ENCODE data around the gene PKHD1.

PKHD1 gene

GRCh38 chr6:52020945-52021570 lies 66.4 kb downstream of the PKHD1 start:
- H3K4me1 ChIP-seq (ENCODE audit: insufficient read depth, poor library complexity, severe bottlenecking), result no peaks in the 10 kb centered on the region
- no peaks in the 10 kb centered on the region for H3K36me3 ChIP-seq (ENCODE audit: low read depth)
- no peak overlapping the region for H3K4me3 ChIP-seq (ENCODE audit: severe bottlenecking)
- ATAC-seq (ENCODE audit: low read depth) (no peak), DNase-seq (ENCODE audit: low spot score) (no peak)
- H3K9me3 ChIP-seq (ENCODE audit: severe bottlenecking), result no peaks in the 10 kb centered on the region
- no peak overlapping the region for H3K27ac ChIP-seq (ENCODE audit: poor library complexity, severe bottlenecking)
- peak; percentile 85 for TF ChIP-seq CTCF (IDR thresholded peaks at IDR 0.05; ENCODE audit: poor library complexity, severe bottlenecking)
- H3K27me3 ChIP-seq (ENCODE audit: insufficient read depth, poor library complexity, severe bottlenecking), result peaks cover 4% of the 10 kb centered on the region

DNA sequence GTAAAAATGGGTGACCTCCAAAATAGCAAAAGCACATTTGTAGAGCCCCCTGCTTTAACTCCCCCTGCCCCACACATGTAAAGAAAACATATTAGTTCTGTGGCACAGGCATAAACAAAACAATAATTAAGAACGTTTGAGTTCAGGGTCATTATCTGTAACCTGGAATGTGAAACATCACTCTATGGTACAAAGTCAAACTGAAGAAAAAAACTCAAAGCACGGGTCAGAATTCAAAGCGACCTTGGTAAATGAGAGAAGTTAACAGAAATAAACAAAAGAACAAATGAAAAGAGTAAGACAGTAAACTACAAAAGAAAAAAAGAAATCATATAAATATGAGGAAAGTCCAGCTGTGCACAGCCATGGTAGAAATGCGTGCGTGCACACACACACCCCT lies 67.5 kb downstream of the PKHD1 start:
- H3K36me3 ChIP-seq (ENCODE audit: low read depth), result no peaks in the 10 kb centered on the region
- DNase-seq (ENCODE audit: low spot score) (no peak), ATAC-seq (ENCODE audit: low read depth) (no peak)
- no peak overlapping the region for H3K4me3 ChIP-seq (ENCODE audit: severe bottlenecking)
- TF ChIP-seq CTCF (IDR thresholded peaks at IDR 0.05; ENCODE audit: poor library complexity, severe bottlenecking), result no peak
- H3K27me3 ChIP-seq (ENCODE audit: insufficient read depth, poor library complexity, severe bottlenecking), result peaks cover 4% of the 10 kb centered on the region
- no peaks in the 10 kb centered on the region for H3K4me1 ChIP-seq (ENCODE audit: insufficient read depth, poor library complexity, severe bottlenecking)
- no peaks in the 10 kb centered on the region for H3K9me3 ChIP-seq (ENCODE audit: severe bottlenecking)
- H3K27ac ChIP-seq (ENCODE audit: poor library complexity, severe bottlenecking), result no peak overlapping the region

GRCh38 chr6:52019092-52019491 lies 68.3 kb downstream of the PKHD1 start:
- TF ChIP-seq CTCF (IDR thresholded peaks at IDR 0.05; ENCODE audit: poor library complexity, severe bottlenecking), result no peak

GRCh38 chr6:52016915-52017748 lies 70.3 kb downstream of the PKHD1 start:
- no peak for TF ChIP-seq CTCF (IDR thresholded peaks at IDR 0.05; ENCODE audit: poor library complexity, severe bottlenecking)
- no peak overlapping the region for H3K27ac ChIP-seq (ENCODE audit: poor library complexity, severe bottlenecking)
- no peaks in the 10 kb centered on the region for H3K36me3 ChIP-seq (ENCODE audit: low read depth)
- H3K4me3 ChIP-seq (ENCODE audit: severe bottlenecking), result no peak overlapping the region
- no peak for ATAC-seq (ENCODE audit: low read depth)
- peaks cover 4% of the 10 kb centered on the region for H3K27me3 ChIP-seq (ENCODE audit: insufficient read depth, poor library complexity, severe bottlenecking)
- H3K9me3 ChIP-seq (ENCODE audit: severe bottlenecking), result no peaks in the 10 kb centered on the region
- no peak for DNase-seq (ENCODE audit: low spot score)
- H3K4me1 ChIP-seq (ENCODE audit: insufficient read depth, poor library complexity, severe bottlenecking), result no peaks in the 10 kb centered on the region

More at GRCh38 chr6:52019092-52019491, 68.3 kb downstream of the PKHD1 start:
- Histone ChIP-seq H3K27ac (ENCODE audit: poor library complexity, severe bottlenecking) (no peak overlapping the region), H3K36me3 (ENCODE audit: low read depth) (no peaks in the 10 kb centered on the region), H3K4me1 (ENCODE audit: insufficient read depth, poor library complexity, severe bottlenecking) (no peaks in the 10 kb centered on the region), H3K27me3 (ENCODE audit: insufficient read depth, poor library complexity, severe bottlenecking) (peaks cover 4% of the 10 kb centered on the region), H3K9me3 (ENCODE audit: severe bottlenecking) (no peaks in the 10 kb centered on the region), H3K4me3 (ENCODE audit: severe bottlenecking) (no peak overlapping the region)
- ATAC-seq (ENCODE audit: low read depth) (no peak), DNase-seq (ENCODE audit: low spot score) (no peak)

DNA sequence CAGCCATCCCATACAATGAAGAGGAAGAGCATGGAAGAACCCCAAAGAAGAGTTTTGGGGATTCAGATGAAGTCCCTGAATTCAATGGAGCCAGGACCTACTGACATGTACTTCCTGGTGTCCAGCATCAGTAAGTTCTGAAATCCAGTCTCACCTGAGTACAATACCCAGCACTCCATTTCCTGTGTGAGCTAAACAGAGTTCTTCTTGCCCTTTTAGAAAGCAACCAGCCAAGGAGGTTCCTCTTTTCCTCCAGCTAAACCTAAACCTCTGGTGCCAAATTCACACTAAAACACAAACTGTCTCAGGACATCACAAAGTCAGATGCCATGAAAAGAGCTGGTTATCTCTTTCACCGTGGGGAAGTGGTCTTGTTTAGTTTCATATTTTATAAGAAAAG lies 71.5 kb downstream of the PKHD1 start:
- DNase-seq (ENCODE audit: low spot score) (no peak), ATAC-seq (ENCODE audit: low read depth) (no peak)
- Histone ChIP-seq H3K4me3 (ENCODE audit: severe bottlenecking) (no peak overlapping the region), H3K9me3 (ENCODE audit: severe bottlenecking) (no peaks in the 10 kb centered on the region), H3K27me3 (ENCODE audit: insufficient read depth, poor library complexity, severe bottlenecking) (peaks cover 4% of the 10 kb centered on the region), H3K27ac (ENCODE audit: poor library complexity, severe bottlenecking) (no peak overlapping the region), H3K36me3 (ENCODE audit: low read depth) (no peaks in the 10 kb centered on the region), H3K4me1 (ENCODE audit: insufficient read depth, poor library complexity, severe bottlenecking) (no peaks in the 10 kb centered on the region)
- no peak for TF ChIP-seq CTCF (IDR thresholded peaks at IDR 0.05; ENCODE audit: poor library complexity, severe bottlenecking)
